Lower leg skin (tissue), 4 donors: Measurements from ENCODE around the gene LAMC3. TPM values are rescaled to one million over a fixed set of nuclear protein-coding genes. Genes with fewer than 3 reads are reported as not detected.

ENCODE experiments used
- DNase-seq, 2 donors: peaks; one replicate each; pipeline ENCODE4 v3.0.0-alpha.2; 2019; ENCODE audit warnings: low spot score in 2 of 2
- H3K4me3 ChIP-seq: fragments of 200-600 bp; sonication (generic); 2 replicates; pipeline ENCODE4 v1.5.1; 2017; ENCODE audit warnings: mild to moderate bottlenecking, low read depth; ENCODE audit not compliant: poor library complexity, severe bottlenecking
- CTCF ChIP-seq, 3 donors: fragments of 450-650 bp; IDR thresholded peaks; one replicate each; pipeline ENCODE4 v1.5.1; 2016; ENCODE audit warnings: antibody characterized with exemption in 3 of 3, mild to moderate bottlenecking in 3 of 3, moderate library complexity in 2 of 3
- POLR2A ChIP-seq, 2 donors: fragments of 450-650 bp; IDR thresholded peaks; one replicate each; pipeline ENCODE4 v1.6.1; 2016 to 2017; ENCODE audit warnings: antibody characterized with exemption in 2 of 2, mild to moderate bottlenecking in 1 of 2, moderate library complexity in 1 of 2
- WGBS, 2 donors: methylation state at CpG; one replicate each; pipeline ENCODE4 v1.1.5; 2018; 5-methylcytosine and 5-hydroxymethylcytosine counted together
- intact Hi-C: fragments of 100-400 bp; cut with DNase I; formaldehyde crosslinking; loops from one replicate; pipeline ENCODE4 v1.15.0; 2023; ENCODE audit warnings: low total_unique reads
- total RNA-seq, 4 donors: library from RNA; depleted of rRNA; stranded (reverse); fragments of >200 nt; gene quantifications; one replicate each; pipeline ENCODE4 v1.1.0, GENCODE V29; 2016

LAMC3 gene
- total RNA-seq, 4 donors from 2014 or later = 9.1 to 23.0 (median 11.2) TPM

GRCh38 chr9:130975932-130976841 is 32.8 kb upstream of the LAMC3 start:
- no peak overlapping the region for H3K4me3 ChIP-seq
- no peak for DNase-seq
- intact Hi-C loops = no loop called here
- TF ChIP-seq CTCF (IDR thresholded peaks at IDR 0.05) (no peak), POLR2A (IDR thresholded peaks at IDR 0.05) (no peak)
- 77 to 84% methylated on average over 10 to 13 of the region's 13 CpGs for WGBS, 2 donors

- TF ChIP-seq POLR2A (IDR thresholded peaks at IDR 0.05) (no peak), CTCF (IDR thresholded peaks at IDR 0.05) (no peak)
- WGBS, 2 donors = 71 to 79% methylated on average over 16 of the region's 16 CpGs
- intact Hi-C loops = no loop called here
These were observed 31.2 kb upstream of the LAMC3 start for GRCh38 chr9:130977811-130978221.

GRCh38 chr9:130979591-130980385 is 29.2 kb upstream of the LAMC3 start:
- no peak overlapping the region for H3K4me3 ChIP-seq
- TF ChIP-seq POLR2A (IDR thresholded peaks at IDR 0.05) (no peak), CTCF (IDR thresholded peaks at IDR 0.05) (no peak)
- DNase-seq = no peak
- intact Hi-C loops = no loop called here
- WGBS, 2 donors = 86 to 87% methylated on average over 20 of the region's 20 CpGs

More at GRCh38 chr9:130977811-130978221, 31.2 kb upstream of the LAMC3 start:
- no peak overlapping the region for H3K4me3 ChIP-seq
- no peak for DNase-seq

- no peak for TF ChIP-seq POLR2A (IDR thresholded peaks at IDR 0.05)
- no peak for TF ChIP-seq CTCF (IDR thresholded peaks at IDR 0.05)
- intact Hi-C loops = no loop called here
- no peak for DNase-seq
- WGBS, 2 donors = 66 to 76% methylated on average over 16 of the region's 16 CpGs
- H3K4me3 ChIP-seq = no peak overlapping the region
These were observed 28.4 kb upstream of the LAMC3 start for GRCh38 chr9:130980526-130980925.

- DNase-seq = no peak
- WGBS, 2 donors = 68 to 72% methylated on average over 10 of the region's 10 CpGs
- no peak overlapping the region for H3K4me3 ChIP-seq
- intact Hi-C loops = no loop called here
- TF ChIP-seq CTCF (IDR thresholded peaks at IDR 0.05) (no peak), POLR2A (IDR thresholded peaks at IDR 0.05) (no peak)
These were observed 27.8 kb upstream of the LAMC3 start for GRCh38 chr9:130981002-130981755.
